GM12878 (cell line): Measurements from ENCODE around the gene CCR5AS.

Source experiments
- ATAC-seq: fragments of 200-7000 bp; cut with Tn5 transposase; 3 replicates; pipeline ENCODE4 v1.9.1; 2020; ENCODE audit warnings: mild to moderate bottlenecking, moderate library complexity
- BruUV-seq: library from RNA; stranded (reverse); fragments of 400-500 nt; replicated peaks from 2 replicates; lab custom pipeline; 2021; lab: Mats Ljungman, UMichigan
- CTCF ChIA-PET: fragments of 300-600 bp; sonication (Branson Sonifier 250); formaldehyde crosslinking; extraction: SDS; loops from one replicate; lab custom pipeline; 2021; ENCODE audit warnings: inconsistent platforms; lab: Yijun Ruan, JAX
- POLR2A ChIA-PET: fragments of 350-600 bp; formaldehyde crosslinking; extraction: SDS; loops from one replicate; lab custom pipeline; 2021; ENCODE audit warnings: inconsistent platforms; lab: Charles Lee
- RAD21 ChIA-PET: fragments of 300-600 bp; sonication (Branson Sonifier 250); formaldehyde crosslinking; loops from one replicate; lab custom pipeline; 2023; ENCODE audit warnings: antibody characterized with exemption; ENCODE audit not compliant: unreplicated experiment; lab: Charles Lee
- SMC1A ChIA-PET: fragments of 300-600 bp; sonication (Branson Sonifier 250); formaldehyde crosslinking; loops from one replicate; lab custom pipeline; 2023; ENCODE audit not compliant: unreplicated experiment, uncharacterized antibody; lab: Charles Lee
- DNase-seq: peaks from one replicate; pipeline ENCODE4 v3.0.0-alpha.2; 2011; ENCODE audit warnings: low read depth, low spot score
- FAIRE-seq: peaks from 3 replicates; lab custom pipeline; 2011; peaks lifted over from hg19 to GRCh38; lab: Jason Lieb, UNC
- H2AFZ ChIP-seq: 2 replicates; pipeline ENCODE4 v1.6.0; 2011; ENCODE audit warnings: low read depth, low read length, control low read depth; ENCODE audit not compliant: control insufficient read depth
- H3K27ac ChIP-seq: 2 replicates; pipeline ENCODE4 v1.5.1; 2011; ENCODE audit warnings: control low read depth; ENCODE audit not compliant: control insufficient read depth, insufficient read depth
- H3K27me3 ChIP-seq, 2 experiments: replicated peaks in 1 of 2; 2 replicates each; pipeline versions ENCODE4 v1.6.0 to v1.6.1; 2011; ENCODE audit warnings: low read length in 1 of 2; ENCODE audit not compliant: control insufficient read depth in 2 of 2, insufficient read depth in 2 of 2
- H3K36me3 ChIP-seq, 2 experiments: 2 replicates each; pipeline ENCODE4 v1.5.1; 2011; ENCODE audit warnings: low read length in 1 of 2; ENCODE audit not compliant: control insufficient read depth in 2 of 2, insufficient read depth in 2 of 2
- H3K4me1 ChIP-seq: 2 replicates; pipeline ENCODE4 v1.6.1; 2011; ENCODE audit warnings: mild to moderate bottlenecking, low read length, moderate library complexity, mixed read lengths; ENCODE audit not compliant: control insufficient read depth, insufficient read depth
- H3K4me2 ChIP-seq: 2 replicates; pipeline ENCODE4 v1.6.0; 2011; ENCODE audit warnings: control low read depth; ENCODE audit not compliant: control insufficient read depth, insufficient read depth
- H3K4me3 ChIP-seq: fragments of 200-600 bp; sonication (generic); 2 replicates; pipeline ENCODE4 v1.5.1; 2016
- H3K79me2 ChIP-seq: 2 replicates; pipeline ENCODE4 v1.6.0; 2011; ENCODE audit warnings: low read length; ENCODE audit not compliant: control insufficient read depth, insufficient read depth
- H3K9ac ChIP-seq: 2 replicates; pipeline ENCODE4 v1.8.0; 2011; ENCODE audit warnings: low read length, control low read depth, mixed read lengths; ENCODE audit not compliant: control insufficient read depth, insufficient read depth
- H3K9me3 ChIP-seq: replicated peaks from 3 replicates; pipeline ENCODE4 v1.5.1; 2011; ENCODE audit warnings: mild to moderate bottlenecking, low read length; ENCODE audit not compliant: control insufficient read depth, insufficient read depth
- H4K20me1 ChIP-seq: 2 replicates; pipeline ENCODE4 v1.6.0; 2011; ENCODE audit not compliant: control insufficient read depth, insufficient read depth
- BMI1 ChIP-seq: fragments of 450-650 bp; IDR thresholded peaks from 2 replicates; pipeline ENCODE4 v1.6.1; 2016; ENCODE audit warnings: mild to moderate bottlenecking, moderate library complexity, borderline replicate concordance
- CEBPB ChIP-seq, 2 experiments: fragments of 150-350 bp in 1 of 2; IDR thresholded peaks; 2 replicates each; pipeline ENCODE4 v1.6.1; 2012 to 2014; ENCODE audit warnings: low read depth in 2 of 2, low read length in 2 of 2, borderline replicate concordance in 1 of 2, inconsistent platforms in 1 of 2
- CHD4 ChIP-seq: fragments of 200-600 bp; sonication (generic); IDR thresholded peaks from 2 replicates; pipeline ENCODE4 v1.6.1; 2016; ENCODE audit warnings: mild to moderate bottlenecking
- E2F8 ChIP-seq: fragments of 450-650 bp; IDR thresholded peaks from 2 replicates; pipeline ENCODE4 v1.6.1; 2018; ENCODE audit warnings: mild to moderate bottlenecking, low read depth, moderate library complexity; ENCODE audit not compliant: partially characterized antibody
- FOXM1 ChIP-seq: IDR thresholded peaks from 2 replicates; pipeline ENCODE4 v1.6.1; 2012; ENCODE audit warnings: low read depth, mild to moderate bottlenecking, inconsistent platforms, low read length, moderate library complexity
- GABPA ChIP-seq: IDR thresholded peaks from 2 replicates; pipeline ENCODE4 v1.6.1; 2014; ENCODE audit warnings: antibody characterized with exemption, low read depth, mild to moderate bottlenecking, inconsistent platforms
- GATAD2B ChIP-seq: fragments of 450-650 bp; conservative IDR thresholded peaks from 2 replicates; pipeline ENCODE4 v1.6.1; 2017; ENCODE audit warnings: low read depth, mild to moderate bottlenecking, moderate library complexity
- HCFC1 ChIP-seq: fragments of 150-350 bp; IDR thresholded peaks from 2 replicates; pipeline ENCODE4 v1.6.1; 2014; ENCODE audit warnings: low read length
- IKZF1 ChIP-seq: fragments of 450-650 bp; conservative IDR thresholded peaks from 2 replicates; pipeline ENCODE4 v1.6.1; 2017; ENCODE audit warnings: antibody characterized with exemption, mild to moderate bottlenecking
- LARP7 ChIP-seq: fragments of 450-650 bp; IDR thresholded peaks from 2 replicates; pipeline ENCODE4 v1.6.1; 2017; ENCODE audit warnings: mild to moderate bottlenecking
- MEF2A ChIP-seq: IDR thresholded peaks from 2 replicates; pipeline ENCODE4 v1.6.1; 2011; ENCODE audit warnings: low read depth, mild to moderate bottlenecking, low read length, moderate library complexity; ENCODE audit not compliant: insufficient read depth
- NFYB ChIP-seq: IDR thresholded peaks from 2 replicates; pipeline ENCODE4 v1.6.1; 2011; ENCODE audit warnings: low read depth, mild to moderate bottlenecking, low read length, improper control_type of control experiment, moderate library complexity; ENCODE audit not compliant: insufficient read depth
- POLR2A ChIP-seq: IDR thresholded peaks from 2 replicates; pipeline ENCODE4 v1.6.1; 2011; ENCODE audit warnings: low read depth, mild to moderate bottlenecking, low read length
- RB1 ChIP-seq: fragments of 450-650 bp; formaldehyde crosslinking; IDR thresholded peaks from 2 replicates; pipeline ENCODE4 v1.6.1; 2017; ENCODE audit warnings: mild to moderate bottlenecking, borderline replicate concordance
- SREBF2 ChIP-seq: IDR thresholded peaks from 2 replicates; pipeline ENCODE4 v1.6.1; 2012; ENCODE audit warnings: mild to moderate bottlenecking, low read length
- USF1 ChIP-seq: IDR thresholded peaks from 2 replicates; pipeline ENCODE4 v1.6.1; 2011; ENCODE audit warnings: borderline replicate concordance, low read depth, mild to moderate bottlenecking, moderate library complexity, mixed read lengths, low read length; ENCODE audit not compliant: insufficient read depth; ENCODE audit errors: extremely low read length
- ZBTB33 ChIP-seq: fragments of 450-650 bp; IDR thresholded peaks from 2 replicates; pipeline ENCODE4 v1.6.1; 2017; ENCODE audit warnings: mild to moderate bottlenecking
- WGBS: methylation state at CpG from one replicate; pipeline ENCODE4 v1.1.6; 2016; ENCODE audit warnings: low lambda C conversion rate; ENCODE audit not compliant: insufficient replicate concordance, insufficient coverage; ENCODE audit errors: missing lambda C conversion rate; 5-methylcytosine and 5-hydroxymethylcytosine counted together
- in situ Hi-C: fragments of 300-500 bp; cut with MboI; formaldehyde crosslinking; loops from 9 replicates; pipeline ENCODE4 v1.14.3; 2018; ENCODE audit warnings: mixed read lengths
- intact Hi-C: fragments of 100-400 bp; cut with micrococcal nuclease; formaldehyde crosslinking; loops from one replicate; pipeline ENCODE4 v1.14.2; 2022; ENCODE audit not compliant: unreplicated experiment

The CCR5AS gene

GRCh38 chr3:46375814-46376213 is 31.1 kb downstream of the CCR5AS start (continued):
- TF ChIP-seq ZBTB33, result no peak

DNA sequence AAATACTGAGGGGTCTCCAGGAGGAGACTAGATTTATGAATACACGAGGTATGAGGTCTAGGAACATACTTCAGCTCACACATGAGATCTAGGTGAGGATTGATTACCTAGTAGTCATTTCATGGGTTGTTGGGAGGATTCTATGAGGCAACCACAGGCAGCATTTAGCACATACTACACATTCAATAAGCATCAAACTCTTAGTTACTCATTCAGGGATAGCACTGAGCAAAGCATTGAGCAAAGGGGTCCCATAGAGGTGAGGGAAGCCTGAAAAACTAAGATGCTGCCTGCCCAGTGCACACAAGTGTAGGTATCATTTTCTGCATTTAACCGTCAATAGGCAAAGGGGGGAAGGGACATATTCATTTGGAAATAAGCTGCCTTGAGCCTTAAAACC is 31.6 kb downstream of the CCR5AS start:
- Histone ChIP-seq H3K27me3 (peaks cover 0 to 3% of the 10 kb centered on the region in 2 experiments; a peak in 2 of 4 replicates), H3K4me1 (no peaks in the 10 kb centered on the region), H3K9ac (no peak overlapping the region), H3K9me3 (no peaks in the 10 kb centered on the region), H3K27ac (no peak overlapping the region), H3K79me2 (no peaks in the 10 kb centered on the region), H3K4me2 (no peak overlapping the region), H4K20me1 (no peaks in the 10 kb centered on the region), H3K36me3 (no peaks in the 10 kb centered on the region), H2AFZ (no peak overlapping the region), H3K4me3 (no peak overlapping the region)
- BruUV-seq, result no TSS peak
- ChIA-PET POLR2A (interaction anchor here (0.6 to 1.2 kb wide), 2 partner anchors 15 to 167 kb away, joined by 3 to 4 read pairs; partner anchors contain the start of gene CCR1), RAD21 (interaction anchor here (0.9 to 13.5 kb wide), 7 partner anchors 54 to 436 kb away, joined by 3 to 421 read pairs (median 6); partner anchors contain the start of gene CCR1), SMC1A (interaction anchor here (1.2 to 15.8 kb wide), 6 partner anchors 8 to 436 kb away, joined by 3 to 581 read pairs (median 98); partner anchors contain the start of gene CCR1), CTCF (interaction anchor here (0.7 to 21.1 kb wide), 9 partner anchors 8 to 350 kb away, joined by 3 to 714 read pairs (median 5); partner anchors contain the start of gene CCR1)
- TF ChIP-seq SREBF2 (no peak), FOXM1 (no peak), BMI1 (no peak), HCFC1 (no peak), NFYB (no peak), CEBPB (IDR thresholded peaks at IDR 0.05; ENCODE audit: borderline replicate concordance in 1 of 2, low read depth in 2 of 2, low read length in 2 of 2) (no peak), GABPA (no peak), RB1 (no peak), E2F8 (no peak), USF1 (no peak), CHD4 (no peak), POLR2A (no peak), IKZF1 (no peak), GATAD2B (no peak), MEF2A (no peak), LARP7 (no peak)
- FAIRE-seq, result no peak
- no peak for ATAC-seq
- WGBS, result 12% methylated on average over 2 of the region's 2 CpGs
- in situ Hi-C loops, result loop anchor here (10.0 kb wide), 1 partner anchor 610 kb away; no protein-coding TSS in a partner anchor
- intact Hi-C loops, result loop anchor here (10.0 kb wide), 1 partner anchor 180 kb away; no protein-coding TSS in a partner anchor
- no peak for DNase-seq
